Skin epidermis (tissue), 12 donors: ENCODE measurements around the gene WDR36.
"Not testable (repeated sequence)": the region's sequence is repeated elsewhere in the genome, so short reads cannot be mapped to it uniquely, and the experiment has no call there.

Experiments
- H3K27ac ChIP-seq, 21 experiments: fragments of 200-600 bp; sonication (generic) in 11 of 21; one replicate each; pipeline ENCODE4 v1.5.0; 2020; ENCODE audit warnings: mild to moderate bottlenecking in 3 of 21, inconsistent platforms in 2 of 21, moderate library complexity in 2 of 21
- H3K4me3 ChIP-seq, 7 experiments: fragments of 200-600 bp; sonication (generic) in 2 of 7; one replicate each; pipeline ENCODE4 v1.5.0; 2020; ENCODE audit warnings: inconsistent platforms in 2 of 7, mild to moderate bottlenecking in 2 of 7, moderate library complexity in 1 of 7

Gene WDR36

GRCh38 chr5:111133436-111133751 lies 41.2 kb downstream of the WDR36 start:
- H3K27ac ChIP-seq, result no peak overlapping the region
- H3K4me3 ChIP-seq, result no peak overlapping the region

- H3K27ac ChIP-seq, result no peak overlapping the region
- no peak overlapping the region for H3K4me3 ChIP-seq
Observed at GRCh38 chr5:111134087-111134486, 41.9 kb downstream of the WDR36 start.

GRCh38 chr5:111134864-111135263 lies 42.7 kb downstream of the WDR36 start:
- Histone ChIP-seq H3K27ac (no peak overlapping the region), H3K4me3 (no peak overlapping the region)

GRCh38 chr5:111135363-111135762 lies 43.2 kb downstream of the WDR36 start:
- H3K27ac ChIP-seq, result no peak overlapping the region
- H3K4me3 ChIP-seq, result no peak overlapping the region

GRCh38 chr5:111135946-111136345 lies 43.8 kb downstream of the WDR36 start:
- H3K27ac ChIP-seq, result no peak overlapping the region
- no peak overlapping the region for H3K4me3 ChIP-seq

GRCh38 chr5:111138096-111138495 lies 45.9 kb downstream of the WDR36 start:
- Histone ChIP-seq H3K27ac (no peak overlapping the region), H3K4me3 (no peak overlapping the region)

- not testable (repeated sequence) for H3K4me3 ChIP-seq, H3K27ac ChIP-seq
Observed at GRCh38 chr5:111141471-111141870, 49.3 kb downstream of the WDR36 start.

- Histone ChIP-seq H3K4me3 (no peak overlapping the region), H3K27ac (no peak overlapping the region)
Observed at GRCh38 chr5:111142932-111143331, 50.8 kb downstream of the WDR36 start.

GRCh38 chr5:111143910-111144309 lies 51.8 kb downstream of the WDR36 start:
- Histone ChIP-seq H3K27ac (no peak overlapping the region), H3K4me3 (no peak overlapping the region)

- Histone ChIP-seq H3K4me3 (no peak overlapping the region), H3K27ac (no peak overlapping the region)
Observed at GRCh38 chr5:111144352-111144930, 52.3 kb downstream of the WDR36 start.

- H3K27ac ChIP-seq, result no peak overlapping the region
- H3K4me3 ChIP-seq, result no peak overlapping the region
Observed at GRCh38 chr5:111146053-111146452, 53.9 kb downstream of the WDR36 start.

- Histone ChIP-seq H3K4me3 (no peak overlapping the region), H3K27ac (no peak overlapping the region)
Observed at GRCh38 chr5:111147502-111147901, 55.4 kb downstream of the WDR36 start.

- Histone ChIP-seq H3K27ac (no peak overlapping the region), H3K4me3 (no peak overlapping the region)
Observed at GRCh38 chr5:111151998-111152397, 59.9 kb downstream of the WDR36 start.

- Histone ChIP-seq H3K4me3 (no peak overlapping the region), H3K27ac (no peak overlapping the region)
Observed at GRCh38 chr5:111153483-111153882, 61.3 kb downstream of the WDR36 start.

GRCh38 chr5:111153945-111154344 lies 61.8 kb downstream of the WDR36 start:
- Histone ChIP-seq H3K27ac (no peak overlapping the region), H3K4me3 (no peak overlapping the region)

- no peak overlapping the region for H3K4me3 ChIP-seq
Observed at GRCh38 chr5:111158105-111158744, 66.1 kb downstream of the WDR36 start.

GRCh38 chr5:111159845-111160244 lies 67.7 kb downstream of the WDR36 start:
- H3K4me3 ChIP-seq, result no peak overlapping the region

More at GRCh38 chr5:111158105-111158744, 66.1 kb downstream of the WDR36 start:
- H3K27ac ChIP-seq, result no peak overlapping the region

GRCh38 chr5:111163000-111163399 lies 70.9 kb downstream of the WDR36 start:
- Histone ChIP-seq H3K4me3 (no peak overlapping the region), H3K27ac (no peak overlapping the region)

More at GRCh38 chr5:111159845-111160244, 67.7 kb downstream of the WDR36 start:
- H3K27ac ChIP-seq, result no peak overlapping the region

- H3K27ac ChIP-seq, result no peak overlapping the region
- no peak overlapping the region for H3K4me3 ChIP-seq
Observed at GRCh38 chr5:111165058-111165457, 72.9 kb downstream of the WDR36 start.

- Histone ChIP-seq H3K4me3 (no peak overlapping the region), H3K27ac (no peak overlapping the region)
Observed at GRCh38 chr5:111167551-111167950, 75.4 kb downstream of the WDR36 start.

- Histone ChIP-seq H3K4me3 (no peak overlapping the region), H3K27ac (no peak overlapping the region)
Observed at GRCh38 chr5:111168608-111169007, 76.5 kb downstream of the WDR36 start.

GRCh38 chr5:111169269-111169668 lies 77.1 kb downstream of the WDR36 start:
- H3K27ac ChIP-seq, result no peak overlapping the region
- H3K4me3 ChIP-seq, result no peak overlapping the region
